Right ventricle myocardium inferior (tissue), 1 donor: ENCODE measurements around the gene RAB17. TPM values are rescaled to one million over a fixed set of nuclear protein-coding genes. Genes with fewer than 3 reads are reported as not detected.
A peak's percentile ranks its signal among the peaks of the same experiment; 100 is the strongest.

Source experiments
- ATAC-seq: fragments of 200-7000 bp; cut with Tn5 transposase; one replicate; pipeline ENCODE4 v1.9.1; 2020; ENCODE audit warnings: mild to moderate bottlenecking, moderate library complexity
- DNase-seq: peaks from one replicate; pipeline ENCODE4 v3.0.0; 2021; ENCODE audit errors: missing footprints
- intact Hi-C: fragments of 100-400 bp; cut with DNase I; formaldehyde crosslinking; loops from one replicate; pipeline ENCODE4 v1.11.0; 2022
- total RNA-seq: library from RNA; stranded (reverse); fragmentation: NEBNext Ultra II Directional; extraction: Animal tissue kit (Norgen Biotek cat#: 25700); gene quantifications from one replicate; pipeline ENCODE4 v1.2.1, GENCODE V29; 2021
- donor health status: DM: no; HTN: yes; CAD: no; lungs with severe emphysema.

RAB17 gene
- total RNA-seq, 1 donor from 2014 or later: 2.4 TPM

- intact Hi-C loops: no loop called here
- no peak for DNase-seq
- ATAC-seq: no peak
These were observed 56.8 kb downstream of the RAB17 start for GRCh38 chr2:237533668-237534161.

DNA sequence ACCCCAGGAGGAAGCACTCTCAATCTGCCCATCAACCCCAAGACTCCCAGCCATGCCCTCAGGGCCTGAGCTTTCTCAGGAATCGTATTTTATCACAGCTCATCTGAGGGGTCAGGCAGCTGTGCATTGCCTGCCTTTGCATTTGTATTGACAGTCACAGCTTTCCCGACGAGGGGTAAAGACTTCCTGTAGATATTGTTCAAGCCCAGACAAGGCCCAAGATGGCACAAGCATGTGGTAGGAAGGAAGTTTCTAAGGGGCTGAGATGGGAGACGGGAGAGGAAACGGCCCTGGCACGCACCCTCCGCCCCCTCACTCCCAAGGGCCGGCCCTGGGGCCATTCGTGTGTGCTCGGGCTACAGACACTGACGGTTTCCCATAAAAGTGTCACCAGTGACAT lies 58.4 kb downstream of the RAB17 start:
- DNase-seq (peak; percentile 41), ATAC-seq (no peak)
- intact Hi-C loops: no loop called here

DNA sequence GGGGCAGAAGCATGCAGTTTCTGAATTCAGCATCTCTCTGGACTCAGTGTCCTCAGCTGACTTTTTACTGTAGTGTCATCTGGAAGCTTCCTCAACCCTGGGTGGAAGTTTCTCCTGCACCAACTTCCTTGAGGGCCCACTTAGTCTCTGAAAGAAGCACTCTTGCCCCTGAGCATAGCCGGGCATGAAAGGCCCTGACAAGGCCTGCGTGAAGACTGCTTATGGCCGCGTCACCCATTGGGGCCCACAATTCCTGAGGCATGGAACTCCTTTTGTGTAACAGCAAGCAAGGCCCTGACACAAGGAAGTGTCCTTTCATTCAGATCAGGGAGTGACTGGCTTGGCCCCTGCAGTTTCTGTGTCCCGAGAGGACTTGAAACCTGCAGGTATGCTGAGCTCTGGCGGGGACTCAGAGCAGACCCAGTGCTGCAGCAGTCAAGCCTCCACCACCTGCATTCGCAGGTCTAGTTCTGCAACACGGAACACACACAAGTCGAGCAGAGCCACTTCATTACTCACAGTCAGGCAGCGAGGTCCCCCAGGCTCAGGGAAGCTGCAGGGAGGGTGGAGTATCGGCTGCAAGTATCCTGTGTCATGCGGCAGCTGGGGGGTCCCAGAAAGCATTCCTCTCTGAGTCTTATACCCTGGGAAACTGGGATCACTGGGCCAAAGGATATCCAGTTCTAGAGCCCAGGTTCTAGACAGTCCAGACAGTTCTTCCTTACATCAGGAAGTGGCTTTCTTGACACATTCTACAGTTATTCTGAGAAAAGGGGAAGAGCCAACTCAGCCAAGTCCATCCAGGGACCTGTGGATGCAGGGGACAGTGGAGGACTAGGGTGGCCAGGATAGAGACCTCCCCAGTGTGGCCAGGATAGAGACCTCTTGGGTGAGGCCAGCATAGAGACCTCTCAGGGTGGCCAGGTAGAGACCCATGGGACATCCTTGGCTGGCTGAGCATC lies 59.8 kb downstream of the RAB17 start:
- peak; percentile 13 for DNase-seq
- ATAC-seq: no peak
- intact Hi-C loops: no loop called here

- intact Hi-C loops: no loop called here
- DNase-seq (peak; percentile 45), ATAC-seq (no peak)
These were observed 60.8 kb downstream of the RAB17 start for GRCh38 chr2:237529452-237530402.

GRCh38 chr2:237527766-237528165 lies 62.8 kb downstream of the RAB17 start:
- DNase-seq (no peak), ATAC-seq (no peak)
- intact Hi-C loops: no loop called here

GRCh38 chr2:237527233-237527632 lies 63.3 kb downstream of the RAB17 start:
- intact Hi-C loops: no loop called here
- peak; percentile 56 for DNase-seq
- no peak for ATAC-seq

DNA sequence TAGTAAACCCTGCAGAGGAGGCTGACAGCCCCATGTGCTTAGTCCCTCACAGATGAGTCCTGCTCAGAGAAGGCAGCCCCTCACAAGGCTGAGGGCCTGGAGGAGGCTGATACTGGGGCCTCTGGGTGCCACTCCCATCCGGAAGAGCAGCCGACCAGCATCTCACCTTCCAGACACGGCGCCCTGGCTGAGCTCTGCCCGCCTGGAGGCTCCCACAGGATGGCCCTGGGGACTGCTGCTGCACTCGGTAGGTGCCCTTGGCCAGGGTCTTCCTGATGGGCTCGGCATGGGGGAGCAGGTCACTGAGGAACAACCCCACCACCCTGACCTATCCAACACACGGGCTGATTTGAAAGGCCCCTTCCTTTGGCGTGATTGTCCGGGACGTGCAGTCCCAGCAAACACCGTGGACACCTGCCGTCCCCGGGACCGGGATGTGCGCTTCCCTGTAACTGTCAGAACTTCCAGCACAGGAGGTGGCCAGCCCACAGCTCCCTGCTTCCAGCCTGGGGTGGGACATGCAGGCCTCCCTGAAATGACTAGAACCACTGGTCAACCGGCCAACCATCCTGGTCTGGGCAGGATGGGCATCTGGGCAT lies 64.9 kb downstream of the RAB17 start:
- no peak for ATAC-seq
- intact Hi-C loops: no loop called here
- DNase-seq: peak; percentile 58

DNA sequence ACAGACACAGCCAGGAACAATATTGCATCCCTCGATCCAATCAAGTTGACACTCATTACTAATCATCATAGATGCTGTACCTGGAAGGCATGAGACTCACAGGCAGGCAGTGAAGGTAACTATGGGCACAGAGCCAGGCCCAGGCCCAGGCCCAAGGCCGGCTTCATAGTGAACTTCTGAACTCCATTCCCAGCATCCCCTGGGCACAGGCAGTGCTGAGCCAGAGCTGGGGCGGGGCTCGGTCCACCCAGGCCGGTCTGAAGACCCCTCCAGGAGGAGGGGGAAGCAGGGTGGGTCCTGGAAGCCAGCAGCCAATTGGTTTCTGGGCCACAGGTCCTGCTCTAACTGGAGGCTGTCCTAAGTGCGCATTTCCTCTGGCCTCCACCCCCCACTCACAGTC lies 65.9 kb downstream of the RAB17 start:
- no peak for ATAC-seq
- intact Hi-C loops: no loop called here
- DNase-seq: peak; percentile 56

Other genes with a start within 250 kb of the RAB17 start
- gene COL6A3, start 176.6 kb downstream of the RAB17 start, total RNA-seq: 84.5 TPM
- gene MLPH, start 103.5 kb downstream of the RAB17 start, total RNA-seq: 79.0 TPM
- not detected for gene PRLH, start 24.2 kb downstream of the RAB17 start, total RNA-seq
- 104 TPM for gene LRRFIP1, start 36.9 kb upstream of the RAB17 start, total RNA-seq
- gene RBM44, start 208.0 kb upstream of the RAB17 start, total RNA-seq: 0.30 TPM